IMR-90 (cell line): ENCODE measurements around the gene IL17B.

Experiments used
- POLR2A ChIP-seq: IDR thresholded peaks from 2 replicates; pipeline ENCODE4 v1.6.1; 2012; ENCODE audit warnings: mild to moderate bottlenecking, low read depth, low read length
- RCOR1 ChIP-seq: IDR thresholded peaks from 2 replicates; pipeline ENCODE4 v1.6.1; 2012; ENCODE audit warnings: mild to moderate bottlenecking, low read length, improper control_type of control experiment; ENCODE audit not compliant: insufficient replicate concordance
- RFX5 ChIP-seq: IDR thresholded peaks from 2 replicates; pipeline ENCODE4 v1.8.0; 2012; ENCODE audit warnings: low read depth, mild to moderate bottlenecking, low read length, moderate library complexity
- TF ChIP-seq, protein P1 (sequence below): conservative IDR thresholded peaks from 2 replicates; pipeline ENCODE4 v1.5.1; 2012; ENCODE audit warnings: mild to moderate bottlenecking, low read depth, low read length, improper control_type of control experiment

DNA sequence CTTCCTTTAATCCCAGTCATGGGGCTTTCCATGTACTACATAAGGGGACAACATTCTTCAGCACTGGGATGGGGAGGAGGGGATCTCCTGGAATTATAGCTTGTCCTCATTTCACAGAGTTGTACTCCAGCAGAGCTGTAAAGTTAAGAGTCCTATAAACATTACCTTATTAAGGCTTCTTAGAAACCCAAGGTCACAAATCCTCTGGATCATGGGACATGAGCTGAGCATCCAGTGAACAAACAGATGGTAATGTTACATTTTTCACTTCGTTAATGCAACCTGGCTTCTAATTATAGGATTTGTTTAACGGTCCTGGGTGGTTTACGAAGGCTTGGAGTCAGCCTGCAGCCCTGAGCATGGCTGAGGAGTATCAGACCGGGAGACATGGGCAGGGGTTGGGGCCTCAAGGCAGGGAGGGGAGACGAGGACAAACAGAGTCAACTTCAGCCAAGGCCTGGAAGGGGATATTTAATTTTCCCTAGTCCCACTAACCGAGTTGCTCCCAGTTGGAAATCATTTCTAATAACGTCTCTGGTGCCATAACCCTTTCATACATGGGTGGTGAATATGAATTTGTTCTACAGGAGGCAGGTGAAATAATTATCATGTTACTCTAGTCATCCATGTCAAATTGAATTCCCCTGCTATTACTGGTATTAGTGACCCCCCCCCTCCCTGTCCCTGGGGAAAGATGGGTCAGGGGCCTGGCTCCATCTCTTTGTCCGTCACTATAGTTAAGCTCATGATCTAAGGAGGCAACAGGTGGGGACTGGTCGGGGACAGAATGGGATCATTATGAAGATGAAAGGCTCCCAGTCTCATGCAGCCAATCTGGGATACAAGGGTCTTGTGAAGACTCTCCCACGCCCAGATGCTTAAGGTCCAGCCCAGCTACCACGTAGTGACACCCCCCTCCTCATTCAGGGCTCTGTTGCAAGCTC is 10.7 kb upstream of the IL17B start:
- TF ChIP-seq POLR2A (no peak), RFX5 (no peak), RCOR1 (no peak)
- TF ChIP-seq, protein P1, sequence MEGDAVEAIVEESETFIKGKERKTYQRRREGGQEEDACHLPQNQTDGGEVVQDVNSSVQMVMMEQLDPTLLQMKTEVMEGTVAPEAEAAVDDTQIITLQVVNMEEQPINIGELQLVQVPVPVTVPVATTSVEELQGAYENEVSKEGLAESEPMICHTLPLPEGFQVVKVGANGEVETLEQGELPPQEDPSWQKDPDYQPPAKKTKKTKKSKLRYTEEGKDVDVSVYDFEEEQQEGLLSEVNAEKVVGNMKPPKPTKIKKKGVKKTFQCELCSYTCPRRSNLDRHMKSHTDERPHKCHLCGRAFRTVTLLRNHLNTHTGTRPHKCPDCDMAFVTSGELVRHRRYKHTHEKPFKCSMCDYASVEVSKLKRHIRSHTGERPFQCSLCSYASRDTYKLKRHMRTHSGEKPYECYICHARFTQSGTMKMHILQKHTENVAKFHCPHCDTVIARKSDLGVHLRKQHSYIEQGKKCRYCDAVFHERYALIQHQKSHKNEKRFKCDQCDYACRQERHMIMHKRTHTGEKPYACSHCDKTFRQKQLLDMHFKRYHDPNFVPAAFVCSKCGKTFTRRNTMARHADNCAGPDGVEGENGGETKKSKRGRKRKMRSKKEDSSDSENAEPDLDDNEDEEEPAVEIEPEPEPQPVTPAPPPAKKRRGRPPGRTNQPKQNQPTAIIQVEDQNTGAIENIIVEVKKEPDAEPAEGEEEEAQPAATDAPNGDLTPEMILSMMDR, result no peak
